NCI-H345 treated with DMSO at 0.1 percent for 48 hours (cell line): ENCODE data around the gene KDM4B.

ENCODE experiments used
- DNase-seq: peaks from one replicate; lab custom pipeline; 2025; ENCODE audit not compliant: unreplicated experiment; lab: John Stamatoyannopoulos, UW

Gene KDM4B

DNA sequence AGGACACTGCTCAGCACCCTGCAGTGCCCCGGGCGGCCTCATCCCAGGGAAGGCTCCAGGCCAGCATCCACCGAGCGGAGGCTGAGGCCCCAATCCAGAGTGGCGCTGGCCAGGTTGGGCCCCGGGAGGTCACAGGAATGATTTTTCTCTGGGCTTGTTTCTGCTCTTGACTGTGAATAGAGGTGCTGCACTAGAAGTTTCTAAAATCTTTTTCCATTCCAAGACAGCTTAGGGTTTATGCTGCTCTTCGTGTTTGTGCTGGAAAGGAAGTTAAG, 15.1 kb downstream of the KDM4B start:
- DNase-seq, result no peak

DNA sequence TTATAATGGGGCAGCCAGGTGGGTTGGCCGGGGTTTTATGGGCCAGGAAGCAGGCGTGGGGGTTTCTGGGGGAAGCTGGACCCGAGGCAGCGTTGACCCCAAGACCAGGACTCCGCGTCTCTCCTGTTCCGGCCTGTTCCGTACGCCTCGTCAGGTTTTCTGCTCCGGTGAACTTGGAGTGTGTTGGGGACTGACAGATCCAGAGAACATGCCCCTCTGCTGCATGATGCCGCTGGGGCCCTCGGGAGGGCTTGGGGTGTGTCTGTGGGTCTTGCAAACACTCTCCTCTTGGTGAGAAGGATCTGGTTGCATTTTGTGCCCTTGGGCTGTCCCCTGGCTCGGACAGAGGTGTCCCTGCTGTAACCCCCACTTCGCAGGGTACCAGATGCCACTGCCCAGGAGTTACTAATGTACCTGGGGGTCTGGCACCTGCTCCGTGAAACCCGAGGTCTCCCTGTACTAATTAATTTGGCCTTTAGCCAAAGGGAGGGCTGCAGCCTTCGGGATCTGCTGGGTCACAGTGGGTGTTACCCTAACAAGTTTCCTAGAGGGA, 15.6 kb downstream of the KDM4B start:
- no peak for DNase-seq

DNA sequence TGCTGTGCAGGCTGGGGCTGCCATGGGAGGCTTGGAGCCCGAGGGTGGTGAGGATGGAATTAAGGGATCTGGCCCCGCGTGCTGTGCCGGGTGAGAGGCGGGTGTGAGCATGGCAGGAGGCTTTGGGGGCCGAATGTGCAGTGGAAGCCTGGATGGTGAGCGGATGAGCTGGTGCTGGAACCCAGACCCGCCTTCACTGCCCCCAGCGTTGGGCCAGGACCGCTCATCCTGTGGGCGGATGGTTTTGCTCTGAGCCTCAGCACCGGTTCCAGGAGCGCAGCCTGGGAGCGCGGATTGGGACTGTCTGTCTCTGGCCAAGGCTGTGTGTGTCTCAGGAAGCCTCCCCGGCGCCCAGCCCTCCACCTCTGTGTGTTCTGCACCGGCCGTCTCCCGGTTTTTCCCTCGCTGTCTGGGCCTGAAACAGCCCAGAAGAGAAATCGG, 16.7 kb downstream of the KDM4B start:
- DNase-seq, result no peak

DNA sequence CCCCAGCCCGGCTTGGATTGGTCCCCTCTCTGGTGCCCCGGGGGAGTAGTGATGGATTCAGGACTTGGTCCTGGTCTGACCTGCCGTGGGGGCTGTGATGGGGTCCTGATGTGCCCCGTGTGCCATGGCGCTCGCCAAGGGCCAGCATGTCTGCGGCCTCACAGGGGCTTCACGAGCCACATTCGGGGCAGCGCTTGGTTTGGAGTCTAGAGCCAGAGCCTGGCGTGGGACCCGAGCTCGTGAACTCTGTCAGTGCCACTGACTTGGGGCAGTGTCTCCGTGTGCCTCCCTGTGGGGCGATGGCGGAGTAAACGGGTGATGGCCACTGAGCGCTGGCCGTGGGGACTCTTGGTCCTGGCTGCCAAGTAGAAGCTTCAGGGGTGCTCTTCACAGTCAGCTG, 17.1 kb downstream of the KDM4B start:
- DNase-seq, result no peak

DNA sequence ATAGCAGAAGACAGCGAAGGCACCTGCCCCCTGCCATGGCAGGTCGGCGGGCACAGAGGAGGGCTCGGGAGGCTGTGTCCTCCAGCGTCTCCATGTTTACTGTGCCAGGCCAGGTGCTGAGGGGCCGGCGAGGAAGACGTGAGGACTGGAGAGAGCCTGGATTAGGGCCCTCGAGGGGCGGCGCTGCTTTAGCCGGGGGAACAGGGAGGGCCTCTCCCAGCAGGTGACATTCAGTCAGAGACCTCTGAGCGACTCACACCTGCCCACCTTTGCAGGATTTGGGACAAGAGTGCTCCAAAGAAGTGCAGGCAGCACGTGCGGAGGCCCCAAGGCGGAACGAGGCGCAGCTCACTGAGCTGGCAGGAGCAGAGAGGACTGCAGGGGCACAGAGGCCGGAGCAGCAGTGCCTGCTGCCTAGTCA, 17.6 kb downstream of the KDM4B start:
- DNase-seq, result peak; percentile 33

DNA sequence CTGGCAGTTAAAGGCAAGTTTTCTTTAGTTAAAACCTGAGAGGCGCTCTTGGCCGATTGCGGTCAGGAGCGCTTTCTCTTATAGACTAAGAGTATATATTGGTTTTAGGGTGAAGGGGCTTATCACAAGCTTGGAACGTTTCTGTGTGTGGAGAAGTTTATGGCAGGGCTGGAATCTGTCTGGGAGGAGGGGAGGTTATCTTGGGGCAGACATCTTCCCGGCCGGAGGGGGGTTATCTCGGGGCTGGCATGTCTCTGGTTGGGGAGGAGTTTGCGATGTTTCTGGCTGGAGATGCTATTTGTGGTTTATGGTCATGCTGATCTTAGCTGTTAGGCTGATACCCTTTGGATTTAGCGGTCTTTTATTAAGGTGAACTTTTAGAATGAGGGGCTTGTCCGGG, 18.3 kb downstream of the KDM4B start:
- DNase-seq, result no peak

DNA sequence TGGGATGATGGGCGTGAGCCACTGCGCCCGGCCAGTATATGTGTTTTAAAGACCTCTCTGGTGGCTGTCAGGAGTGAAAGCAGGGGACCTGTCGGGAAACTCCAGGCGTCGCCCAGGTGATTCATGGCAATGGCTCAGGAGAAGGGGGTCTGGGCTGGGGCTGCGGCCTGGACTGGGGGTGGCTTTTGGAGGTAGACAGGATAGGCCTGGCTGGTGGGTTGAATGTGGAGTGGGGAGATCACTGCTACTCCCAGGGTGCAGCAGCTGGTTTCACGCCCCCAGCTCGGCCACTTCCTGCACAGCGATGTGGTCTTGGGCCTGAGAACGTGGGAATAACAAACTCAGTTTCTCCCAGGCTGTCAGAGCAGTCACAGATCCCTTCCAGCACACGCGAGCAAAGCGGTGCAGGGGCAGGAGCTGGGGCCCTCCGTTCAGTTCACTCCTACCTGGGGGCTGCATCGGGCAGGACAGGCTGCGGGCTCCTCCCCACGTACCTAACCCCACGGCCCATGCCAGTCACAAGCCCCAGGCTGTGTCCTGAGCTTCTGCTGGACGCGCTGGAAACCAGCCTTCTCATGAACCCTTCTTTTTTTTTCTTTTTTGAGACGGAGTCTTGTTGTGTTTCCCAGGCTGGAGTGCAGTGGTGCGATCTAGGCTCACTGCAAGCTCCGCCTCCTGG, 18.9 kb downstream of the KDM4B start:
- no peak for DNase-seq

DNA sequence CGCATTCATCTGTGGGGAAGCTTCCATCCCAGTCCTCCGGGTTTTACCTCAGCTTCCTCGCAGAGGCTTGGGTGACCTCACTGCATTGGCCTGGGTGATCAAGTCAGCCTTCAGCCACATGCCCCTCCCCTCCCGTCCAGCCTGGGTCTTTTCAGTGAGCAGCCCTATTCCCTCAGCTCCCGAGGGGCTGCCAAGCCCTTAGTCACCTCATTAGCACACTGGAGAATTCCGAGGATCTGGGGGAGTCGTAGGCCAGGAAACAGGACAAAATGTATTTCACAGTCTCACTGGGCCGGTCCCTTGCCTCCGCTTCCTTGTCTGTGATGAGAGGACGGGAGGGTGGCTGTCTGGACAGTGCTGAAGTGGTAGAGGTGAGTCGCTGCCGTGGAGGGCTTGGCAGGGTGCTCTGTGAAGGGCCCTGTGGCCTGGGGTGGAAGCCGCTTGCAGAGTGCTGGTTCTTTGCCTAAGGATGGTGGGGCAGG, 19.9 kb downstream of the KDM4B start:
- no peak for DNase-seq

DNA sequence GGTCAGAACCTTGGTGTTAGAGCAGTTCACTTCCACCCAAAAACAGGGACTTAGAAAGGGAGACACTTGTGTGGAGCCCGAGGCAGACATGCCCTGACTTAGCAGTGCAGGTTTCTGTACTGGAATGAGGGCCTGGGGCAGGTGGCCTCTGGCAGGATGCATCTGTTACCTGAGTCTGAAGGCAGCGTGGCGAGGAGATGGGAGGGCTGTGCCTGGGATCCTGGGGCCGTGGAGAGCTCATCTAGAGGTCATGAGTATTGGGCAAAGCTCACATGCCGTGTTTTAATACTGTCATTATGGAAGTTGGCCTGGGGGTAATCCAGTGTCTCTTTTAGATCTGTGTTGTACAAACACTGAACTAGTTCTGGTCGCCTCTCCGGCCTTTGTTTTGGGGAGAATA, 21.4 kb downstream of the KDM4B start:
- DNase-seq, result no peak

DNA sequence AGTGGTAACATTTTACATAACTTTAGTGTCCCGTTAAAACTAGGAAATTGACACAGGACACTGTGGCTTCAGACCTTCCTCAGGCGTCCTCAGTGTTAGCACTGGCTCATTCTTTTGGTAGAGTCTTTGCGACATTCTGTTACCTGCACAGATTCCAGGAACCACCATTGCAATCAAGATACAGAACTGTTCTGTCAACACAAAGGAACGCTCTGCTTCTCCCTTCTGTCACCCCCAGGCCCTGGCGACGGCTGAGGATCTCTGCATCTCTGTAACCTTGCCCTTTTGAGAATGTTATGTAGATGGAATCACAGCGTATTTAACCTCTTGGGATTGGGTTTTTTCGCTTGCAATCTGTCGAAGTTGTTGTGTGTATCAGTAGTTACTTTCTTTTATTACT, 22.6 kb downstream of the KDM4B start:
- DNase-seq, result no peak

DNA sequence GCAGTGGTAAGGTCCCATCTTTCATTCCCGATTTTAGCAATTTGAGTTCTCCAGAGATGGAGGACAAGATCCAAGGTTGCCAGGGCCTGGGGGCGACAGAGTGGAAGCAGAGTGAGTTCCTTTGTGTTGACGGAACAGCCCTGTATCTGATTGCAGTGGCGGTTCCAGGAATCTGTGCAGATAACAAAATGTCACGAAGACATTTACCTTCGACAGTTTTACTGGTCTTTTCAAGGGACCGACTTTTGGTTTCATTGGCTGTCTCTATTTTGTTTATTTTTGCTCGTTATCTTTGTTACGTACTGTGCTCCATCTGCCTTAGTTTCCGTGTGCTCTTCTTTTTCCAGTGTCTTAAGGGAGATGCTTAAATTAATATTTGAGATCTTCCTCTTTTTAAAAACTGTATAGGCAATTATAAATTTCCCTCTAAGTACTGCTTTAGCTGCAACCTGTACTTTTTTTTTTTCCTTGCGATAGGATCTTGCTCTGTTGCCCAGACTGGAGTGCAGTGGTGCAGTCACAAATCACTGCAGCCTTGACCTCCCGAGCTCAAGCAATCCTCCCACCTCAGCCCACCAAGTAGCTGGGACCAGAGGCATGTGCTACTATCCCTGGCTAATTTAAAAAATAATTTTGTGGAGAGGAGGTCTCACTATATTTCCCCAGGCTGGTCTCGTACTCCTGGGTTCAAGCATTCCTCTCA, 23.2 kb downstream of the KDM4B start:
- no peak for DNase-seq

DNA sequence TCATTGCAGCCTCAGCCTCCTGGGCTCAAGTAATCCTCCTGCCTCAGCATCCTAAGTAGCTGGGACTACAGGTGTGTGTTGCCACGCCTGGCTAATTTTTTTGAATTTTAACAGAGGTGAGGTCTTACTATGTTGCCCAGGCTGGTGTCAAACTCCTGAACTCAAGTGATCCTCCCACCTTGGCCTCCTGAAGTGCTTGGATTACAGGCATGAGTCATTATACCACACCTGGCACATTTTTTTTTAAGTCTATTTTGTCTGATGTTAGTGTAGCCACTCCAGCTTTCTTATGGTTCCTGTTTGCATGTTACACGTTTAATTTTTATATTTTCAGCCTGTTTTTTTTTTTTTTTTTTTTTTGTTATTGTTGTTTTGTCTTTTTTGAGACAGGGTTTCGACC, 24.8 kb downstream of the KDM4B start:
- DNase-seq, result peak; percentile 14

DNA sequence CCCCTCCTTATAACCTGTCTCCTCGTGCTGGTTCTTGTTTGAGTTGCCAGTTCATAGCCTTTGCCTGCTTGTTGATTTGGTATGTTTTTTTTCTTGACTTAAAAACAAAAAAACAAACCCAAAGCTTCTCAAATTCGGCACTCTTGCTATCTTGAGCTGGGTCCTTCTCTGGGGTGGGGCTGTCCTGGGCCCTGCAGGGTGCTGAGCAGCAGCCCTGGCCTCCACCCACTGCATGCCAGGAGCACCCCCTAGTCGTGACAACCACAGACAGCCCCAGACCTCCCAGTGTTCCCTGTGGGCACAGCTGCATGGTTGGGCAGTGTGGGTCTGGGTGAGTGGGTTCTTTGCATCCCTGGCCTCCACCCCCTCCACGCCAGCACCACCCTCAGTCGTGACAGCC, 27.8 kb downstream of the KDM4B start:
- DNase-seq, result no peak

DNA sequence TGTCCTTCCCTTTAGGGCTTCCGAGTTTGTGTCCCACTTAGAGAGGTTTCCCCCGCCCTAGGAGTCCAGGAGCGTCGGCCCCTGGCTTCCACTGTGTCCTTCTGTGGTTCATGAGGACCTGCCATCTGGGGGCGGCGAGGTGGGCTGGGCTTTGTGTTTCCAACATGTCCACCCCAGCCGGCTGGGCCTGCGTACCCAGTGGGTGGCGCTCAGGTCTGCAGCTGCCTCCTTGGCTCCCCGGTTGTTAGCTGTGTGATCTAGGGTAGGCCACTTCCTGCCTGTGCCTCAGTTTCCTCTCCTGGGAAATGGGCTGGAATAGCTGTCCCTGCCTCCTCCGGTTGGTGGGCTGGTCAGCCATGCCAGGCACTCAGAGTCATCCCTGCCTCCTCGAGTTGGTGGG, 28.4 kb downstream of the KDM4B start:
- DNase-seq, result no peak

DNA sequence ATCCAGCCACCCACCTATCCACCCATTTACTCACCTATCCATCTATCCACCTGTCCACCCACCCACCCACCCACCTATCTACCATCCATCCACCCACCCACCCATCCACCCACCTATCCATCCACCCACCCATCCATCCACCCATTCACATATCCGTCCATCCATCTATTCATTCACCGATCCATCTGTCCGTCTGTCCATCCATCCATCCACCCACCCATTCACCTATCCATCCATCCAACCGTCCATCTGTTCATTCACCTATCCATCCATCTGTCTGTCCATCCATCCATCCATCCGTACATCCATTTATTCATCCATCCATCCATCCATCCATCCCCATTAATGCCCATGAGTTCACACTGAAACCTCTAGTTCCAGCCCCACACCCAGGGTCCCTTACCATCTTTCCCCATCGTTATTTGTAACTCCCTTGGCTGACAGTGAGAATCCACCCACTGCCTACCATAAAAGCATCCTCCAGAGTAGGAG, 31.3 kb downstream of the KDM4B start:
- DNase-seq, result no peak

DNA sequence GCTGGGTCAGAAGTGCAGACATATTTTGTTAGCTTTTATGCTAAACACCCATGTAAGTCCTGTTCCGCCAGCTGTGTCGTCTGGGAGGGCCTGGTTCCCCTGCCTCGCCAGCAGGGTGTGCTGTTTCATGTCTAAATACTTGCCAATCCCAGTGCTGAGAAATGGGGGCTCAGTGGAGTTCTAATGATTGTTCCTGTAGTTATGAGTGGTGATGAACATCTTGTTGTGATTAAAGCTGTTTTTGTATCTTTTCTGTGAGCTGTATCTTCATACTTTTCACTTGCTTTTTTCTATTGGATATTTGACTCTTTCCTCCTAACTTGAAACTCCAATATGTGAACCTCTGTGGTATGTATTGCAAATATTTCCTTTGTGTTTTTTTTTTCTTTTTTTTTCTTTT, 32.7 kb downstream of the KDM4B start:
- no peak for DNase-seq

DNA sequence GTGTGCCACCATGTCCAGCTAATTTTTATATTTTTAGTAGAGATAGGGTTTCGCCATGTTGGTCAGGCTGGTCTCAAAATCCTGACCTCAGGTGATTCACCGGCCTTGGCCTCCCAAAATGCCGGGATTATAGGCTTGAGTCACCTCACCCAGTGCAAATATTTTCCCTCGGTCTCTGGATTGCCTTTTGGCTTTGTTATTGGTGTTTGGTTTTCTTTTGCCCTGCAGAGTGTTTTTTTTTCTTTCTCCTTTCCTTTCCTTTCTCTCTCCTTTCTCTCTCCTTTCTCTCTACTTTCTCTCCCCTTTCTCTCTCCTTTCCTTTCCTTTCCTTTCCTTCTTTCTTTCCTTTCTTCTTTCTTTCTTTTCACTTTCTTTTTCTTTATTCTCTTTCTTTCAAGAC, 33.2 kb downstream of the KDM4B start:
- DNase-seq, result no peak

DNA sequence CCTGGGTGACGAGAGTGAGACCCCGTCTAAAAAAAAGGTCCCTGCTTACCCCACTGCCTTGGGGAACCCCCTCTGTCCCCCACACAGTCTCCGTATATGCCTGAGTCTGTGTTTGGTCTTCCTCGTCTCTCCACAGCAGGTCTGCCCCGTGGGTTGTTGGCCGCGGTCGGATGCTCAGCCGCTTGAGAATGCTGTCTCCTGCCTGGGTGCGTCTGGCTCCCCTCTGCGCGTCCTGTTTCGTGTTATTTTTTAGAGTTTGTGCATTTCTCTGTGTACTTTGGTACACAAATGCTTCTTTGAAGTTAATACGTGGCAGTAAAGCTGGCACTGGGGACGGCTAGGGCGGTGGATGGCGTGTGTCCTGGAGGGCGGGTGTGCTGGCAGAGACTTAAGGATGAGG, 34.9 kb downstream of the KDM4B start:
- DNase-seq, result no peak

DNA sequence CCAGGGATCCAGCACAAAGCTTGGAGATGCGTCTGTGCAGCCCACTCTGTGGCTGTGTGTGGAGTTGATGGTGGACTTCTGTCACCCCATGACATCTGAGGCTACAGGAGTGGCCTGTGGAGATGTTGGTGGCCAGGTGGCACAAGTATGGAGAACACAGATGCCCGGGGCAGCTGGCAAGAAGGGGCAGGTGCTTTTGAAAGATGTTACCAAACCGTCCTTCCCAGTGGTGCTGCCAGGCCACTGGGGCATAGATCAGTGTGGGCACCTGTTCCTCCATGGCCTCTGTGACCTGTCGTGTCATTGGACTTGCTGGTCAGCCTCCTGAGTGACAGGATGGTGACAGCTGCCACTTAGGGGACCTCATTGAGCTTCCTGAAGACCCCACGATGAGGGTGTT, 36.2 kb downstream of the KDM4B start:
- no peak for DNase-seq

DNA sequence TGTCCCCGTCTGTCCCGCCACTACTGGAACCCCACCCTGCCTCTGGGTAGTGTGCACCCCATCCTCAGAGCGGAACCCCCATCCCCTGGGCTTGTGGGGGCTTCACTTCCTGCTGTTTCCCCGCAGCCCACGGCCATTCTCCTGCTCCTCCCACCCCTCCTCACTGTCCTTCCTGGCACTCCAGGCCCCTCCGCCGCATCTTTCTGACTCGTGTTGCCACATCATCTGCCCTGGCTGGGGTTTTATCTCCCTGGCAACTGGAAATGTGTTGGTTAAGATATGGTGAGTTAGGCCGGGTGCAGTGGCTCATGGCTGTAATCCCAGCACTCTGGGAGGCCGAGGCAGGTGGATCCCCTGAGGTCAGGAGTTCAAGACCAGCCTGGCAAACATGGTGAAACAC, 37.3 kb downstream of the KDM4B start:
- DNase-seq, result no peak

DNA sequence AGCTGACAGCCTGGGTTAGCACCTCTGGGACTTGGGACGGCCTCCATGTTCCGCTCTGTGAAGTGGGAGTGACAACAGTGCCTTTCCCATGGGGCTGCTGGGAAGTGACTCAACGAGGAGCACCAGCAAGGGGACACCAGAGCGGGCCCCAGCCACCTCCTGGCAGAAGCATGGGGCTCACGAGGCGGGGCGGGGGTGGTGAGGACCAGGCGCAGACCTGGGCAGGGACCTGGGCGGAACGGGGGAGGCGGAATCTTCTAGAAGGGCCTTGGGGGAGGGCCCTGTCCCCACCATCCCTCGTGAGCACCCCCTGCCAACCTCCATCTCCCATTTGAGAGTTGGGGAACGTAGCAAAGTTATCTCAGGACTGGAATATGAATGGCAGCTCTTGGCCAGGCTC, 37.9 kb downstream of the KDM4B start:
- DNase-seq, result no peak

DNA sequence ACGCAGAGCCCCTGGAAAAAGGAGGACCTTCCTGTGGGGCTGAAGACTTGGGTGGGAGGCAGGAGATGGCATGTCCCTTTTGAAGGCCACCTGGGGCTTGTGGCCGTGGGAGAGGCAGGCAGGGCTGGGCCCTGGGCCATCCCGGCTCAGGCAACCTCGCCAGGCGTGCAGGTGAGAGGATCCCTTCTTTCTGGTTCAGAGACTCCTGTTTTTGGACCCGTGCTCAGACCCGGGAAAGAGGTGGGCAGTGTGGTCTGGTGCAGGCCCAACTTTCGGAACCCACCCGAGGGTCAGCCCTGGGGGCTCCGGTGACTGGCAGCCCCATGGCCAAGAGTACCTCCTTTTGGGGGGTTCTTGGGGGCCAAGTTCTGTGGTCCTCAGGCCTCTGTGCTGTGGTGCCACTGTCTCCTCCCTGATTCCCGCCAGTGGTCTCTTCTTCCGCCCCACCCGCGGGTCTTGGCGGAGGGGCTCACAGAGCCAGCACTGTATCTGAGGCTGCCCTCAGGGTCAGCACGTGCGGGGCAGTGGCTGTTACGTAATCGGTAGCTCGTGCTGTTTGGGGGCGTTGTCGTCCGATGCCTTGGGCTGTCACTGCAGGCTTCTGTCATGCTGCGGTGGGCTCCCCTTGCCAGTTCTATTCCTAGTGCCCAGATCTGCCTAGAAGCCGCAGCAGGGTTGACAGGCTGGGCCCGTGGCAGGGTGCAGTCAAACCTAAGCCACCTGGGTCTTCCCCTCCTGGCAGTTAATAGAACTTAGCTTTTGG, 42.7 kb downstream of the KDM4B start:
- DNase-seq, result no peak
